Lower leg skin (tissue), 4 donors: ENCODE results near the gene DNAH10. TPM values are rescaled to one million over a fixed set of nuclear protein-coding genes. Genes with fewer than 3 reads are reported as not detected.

Source experiments
- DNase-seq, 2 donors: peaks; one replicate each; pipeline ENCODE4 v3.0.0-alpha.2; 2019; ENCODE audit warnings: low spot score in 2 of 2
- H3K4me3 ChIP-seq: fragments of 200-600 bp; sonication (generic); 2 replicates; pipeline ENCODE4 v1.5.1; 2017; ENCODE audit warnings: mild to moderate bottlenecking, low read depth; ENCODE audit not compliant: poor library complexity, severe bottlenecking
- POLR2A ChIP-seq, 2 donors: fragments of 450-650 bp; IDR thresholded peaks; one replicate each; pipeline ENCODE4 v1.6.1; 2016 to 2017; ENCODE audit warnings: antibody characterized with exemption in 2 of 2, mild to moderate bottlenecking in 1 of 2, moderate library complexity in 1 of 2
- WGBS, 2 donors: methylation state at CpG; one replicate each; pipeline ENCODE4 v1.1.5; 2018; 5-methylcytosine and 5-hydroxymethylcytosine counted together
- intact Hi-C: fragments of 100-400 bp; cut with DNase I; formaldehyde crosslinking; loops from one replicate; pipeline ENCODE4 v1.15.0; 2023; ENCODE audit warnings: low total_unique reads
- total RNA-seq, 4 donors: library from RNA; depleted of rRNA; stranded (reverse); fragments of >200 nt; gene quantifications; one replicate each; pipeline ENCODE4 v1.1.0, GENCODE V29; 2016
- TF ChIP-seq, protein P1 (sequence below), 3 donors: fragments of 450-650 bp; IDR thresholded peaks; one replicate each; pipeline ENCODE4 v1.5.1; 2016; ENCODE audit warnings: antibody characterized with exemption in 3 of 3, mild to moderate bottlenecking in 3 of 3, moderate library complexity in 2 of 3

Gene DNAH10
- total RNA-seq, 4 donors from 2014 or later, result 0.02 to 0.27 (median 0.06) TPM; not detected in 1

DNA sequence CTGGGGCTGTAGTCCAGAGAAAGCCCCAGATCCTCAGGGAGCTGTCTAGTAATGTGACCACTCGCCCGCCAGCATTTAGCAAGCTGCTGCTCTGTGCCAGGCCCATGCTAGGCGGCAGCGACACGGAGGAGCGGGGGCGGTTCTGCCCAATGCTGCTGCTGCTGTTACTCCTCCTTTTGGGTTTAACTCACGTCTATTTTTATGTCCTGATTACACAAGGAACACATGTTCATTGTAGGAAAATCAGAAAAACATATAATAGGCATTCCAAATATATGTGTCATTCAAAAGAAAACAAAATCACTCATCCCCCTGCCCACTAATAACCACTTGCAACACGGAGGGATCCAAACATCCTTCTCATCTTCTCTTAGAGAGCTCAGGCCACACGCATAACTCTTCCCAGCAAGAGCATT is 180.1 kb downstream of the DNAH10 start:
- DNase-seq, result peak in 1 of 2 donors; percentile 45
- 74 to 87% methylated on average over 10 of the region's 10 CpGs for WGBS, 2 donors
- H3K4me3 ChIP-seq, result no peak overlapping the region
- intact Hi-C loops, result no loop called here
- TF ChIP-seq, protein P1, sequence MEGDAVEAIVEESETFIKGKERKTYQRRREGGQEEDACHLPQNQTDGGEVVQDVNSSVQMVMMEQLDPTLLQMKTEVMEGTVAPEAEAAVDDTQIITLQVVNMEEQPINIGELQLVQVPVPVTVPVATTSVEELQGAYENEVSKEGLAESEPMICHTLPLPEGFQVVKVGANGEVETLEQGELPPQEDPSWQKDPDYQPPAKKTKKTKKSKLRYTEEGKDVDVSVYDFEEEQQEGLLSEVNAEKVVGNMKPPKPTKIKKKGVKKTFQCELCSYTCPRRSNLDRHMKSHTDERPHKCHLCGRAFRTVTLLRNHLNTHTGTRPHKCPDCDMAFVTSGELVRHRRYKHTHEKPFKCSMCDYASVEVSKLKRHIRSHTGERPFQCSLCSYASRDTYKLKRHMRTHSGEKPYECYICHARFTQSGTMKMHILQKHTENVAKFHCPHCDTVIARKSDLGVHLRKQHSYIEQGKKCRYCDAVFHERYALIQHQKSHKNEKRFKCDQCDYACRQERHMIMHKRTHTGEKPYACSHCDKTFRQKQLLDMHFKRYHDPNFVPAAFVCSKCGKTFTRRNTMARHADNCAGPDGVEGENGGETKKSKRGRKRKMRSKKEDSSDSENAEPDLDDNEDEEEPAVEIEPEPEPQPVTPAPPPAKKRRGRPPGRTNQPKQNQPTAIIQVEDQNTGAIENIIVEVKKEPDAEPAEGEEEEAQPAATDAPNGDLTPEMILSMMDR (IDR thresholded peaks at IDR 0.05), result no peak
- TF ChIP-seq POLR2A (IDR thresholded peaks at IDR 0.05), result no peak

DNA sequence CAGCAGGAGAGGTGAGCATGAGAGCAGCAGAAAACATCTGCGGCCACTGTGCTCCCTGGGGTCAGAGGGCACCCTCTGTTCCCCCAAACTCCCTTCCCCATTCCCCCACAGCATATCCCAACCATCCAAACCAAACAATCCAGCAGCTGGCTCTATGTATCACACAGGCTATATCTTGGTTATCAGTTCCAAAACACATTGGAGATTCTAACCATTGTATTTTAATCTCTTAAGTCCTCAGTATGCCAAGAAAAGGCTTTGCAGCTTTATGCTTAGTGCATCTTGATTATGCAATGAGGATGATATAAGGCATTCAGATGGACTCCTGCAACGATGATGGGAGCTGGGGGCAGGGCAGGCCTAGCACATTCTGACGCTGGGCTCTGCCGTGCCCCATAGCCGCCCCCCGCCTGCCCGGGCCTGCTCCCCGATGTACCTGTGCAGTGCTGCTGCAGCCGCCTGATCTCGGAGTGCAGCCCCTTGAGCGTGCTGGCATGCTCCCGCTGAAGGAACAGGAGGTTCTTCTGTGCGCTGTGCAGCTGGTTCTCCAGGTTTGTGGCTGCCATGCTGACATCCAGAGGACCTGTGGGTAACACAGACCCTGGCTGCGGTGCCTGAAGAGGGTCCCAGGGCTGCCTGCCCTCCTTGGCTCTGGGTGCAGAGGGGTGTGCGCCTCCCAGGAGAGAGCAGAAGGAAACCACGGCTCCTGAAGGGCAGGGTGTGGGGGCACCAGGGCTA is 181.0 kb downstream of the DNAH10 start:
- no peak for TF ChIP-seq POLR2A (IDR thresholded peaks at IDR 0.05)
- TF ChIP-seq, protein P1 (IDR thresholded peaks at IDR 0.05), result no peak
- H3K4me3 ChIP-seq, result no peak overlapping the region
- intact Hi-C loops, result no loop called here
- peak in 1 of 2 donors; percentile 72 for DNase-seq
- 81 to 84% methylated on average over 9 to 12 of the region's 16 CpGs for WGBS, 2 donors

GRCh38 chr12:123943816-123944215 is 181.7 kb downstream of the DNAH10 start:
- TF ChIP-seq, protein P1 (IDR thresholded peaks at IDR 0.05), result no peak
- TF ChIP-seq POLR2A (IDR thresholded peaks at IDR 0.05), result no peak
- 86 to 91% methylated on average over 5 of the region's 5 CpGs for WGBS, 2 donors
- H3K4me3 ChIP-seq, result no peak overlapping the region
- DNase-seq, result peak in 1 of 2 donors; percentile 31
- intact Hi-C loops, result no loop called here

DNA sequence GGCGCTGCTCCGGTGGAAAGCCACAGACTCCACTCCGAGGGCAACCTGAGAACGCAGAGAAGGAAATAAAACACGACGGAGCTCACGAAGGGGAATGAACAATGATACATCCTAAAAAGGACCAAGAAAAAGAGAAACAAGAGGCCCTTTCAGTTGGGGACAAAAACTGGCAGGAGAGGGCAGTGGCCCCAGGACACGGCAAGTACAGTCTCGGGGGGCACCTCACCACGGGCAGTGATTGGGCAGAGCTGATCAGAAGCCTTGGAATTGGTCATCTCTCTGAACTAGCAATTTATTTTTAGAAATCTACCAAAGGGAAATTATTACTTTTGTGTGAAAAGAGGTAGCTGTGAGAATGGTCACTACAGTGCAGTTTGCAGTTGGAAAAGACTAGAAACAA is 182.6 kb downstream of the DNAH10 start:
- DNase-seq, result peak in 1 of 2 donors; percentile 50
- TF ChIP-seq POLR2A (IDR thresholded peaks at IDR 0.05), result no peak
- TF ChIP-seq, protein P1 (IDR thresholded peaks at IDR 0.05), result no peak
- 89 to 96% methylated on average over 10 of the region's 10 CpGs for WGBS, 2 donors
- intact Hi-C loops, result no loop called here
- no peak overlapping the region for H3K4me3 ChIP-seq

DNA sequence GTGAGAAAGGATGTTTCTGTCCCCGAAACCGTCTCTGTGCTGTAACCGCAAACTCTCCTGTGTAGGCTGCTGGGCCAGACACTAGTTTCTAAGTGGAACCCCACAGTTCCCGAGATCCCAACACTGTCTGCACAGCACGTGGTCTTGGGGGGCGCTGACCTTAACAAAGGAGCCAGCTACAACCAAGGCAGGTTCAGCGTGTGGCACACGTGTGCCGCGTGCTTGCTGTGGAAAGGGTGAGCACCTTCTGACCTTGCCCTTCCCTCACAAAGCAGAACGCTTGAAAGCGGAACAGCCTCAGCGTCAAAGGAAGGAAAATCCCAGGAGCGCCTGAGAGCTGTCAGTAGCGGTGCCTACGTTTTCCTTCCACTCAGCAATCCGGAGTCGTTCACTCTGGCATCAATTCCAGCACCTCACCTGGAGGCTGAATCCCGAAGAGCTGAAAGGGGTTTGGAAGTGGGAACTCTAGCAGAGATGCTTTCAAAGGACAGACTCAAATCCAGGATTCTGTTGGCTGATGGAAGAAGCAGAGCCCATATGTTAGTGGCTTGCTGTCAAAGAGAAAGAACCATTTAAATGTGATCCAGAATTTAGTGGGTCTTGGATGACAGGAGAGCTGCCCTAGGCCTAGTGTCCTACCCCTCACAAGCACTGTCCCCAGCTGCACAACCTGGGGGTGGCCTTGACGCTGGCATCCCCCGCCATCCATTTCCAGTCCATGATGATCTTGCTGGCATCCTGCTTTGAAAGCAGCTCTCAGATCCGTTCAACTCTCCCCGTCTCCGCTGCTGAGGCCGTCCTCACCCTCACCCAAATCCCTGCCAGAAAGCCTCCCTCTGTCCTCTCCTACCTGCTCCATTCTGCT is 183.4 kb downstream of the DNAH10 start:
- no peak overlapping the region for H3K4me3 ChIP-seq
- intact Hi-C loops, result no loop called here
- DNase-seq, result peak in 1 of 2 donors; percentile 48
- TF ChIP-seq, protein P1 (IDR thresholded peaks at IDR 0.05), result no peak
- no peak for TF ChIP-seq POLR2A (IDR thresholded peaks at IDR 0.05)
- WGBS, 2 donors, result 88% methylated on average over 25 of the region's 25 CpGs
